Measurements from ENCODE around the gene CXCR2.

DNA sequence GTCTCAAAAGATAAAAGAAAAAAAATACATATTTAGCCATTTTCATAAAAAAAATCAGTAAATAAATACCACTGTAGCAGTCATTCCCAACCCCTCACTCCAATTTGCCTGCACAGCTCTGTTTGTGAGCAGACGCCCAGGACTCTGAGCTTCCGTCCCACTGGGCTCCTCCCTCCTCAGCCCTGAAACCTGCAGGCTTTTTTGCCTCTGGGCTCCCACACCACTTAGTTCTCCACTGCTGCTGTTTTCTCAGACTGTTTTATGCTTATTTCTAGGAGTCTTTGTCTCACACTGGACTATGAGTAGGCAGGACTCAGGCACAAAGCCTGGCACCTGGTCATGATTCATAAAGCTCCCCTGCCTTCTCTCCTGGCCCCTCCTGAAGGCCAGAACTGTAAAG is 47.0 kb downstream of the CXCR2 start:
- TF ChIP-seq CTCF (IDR thresholded peaks at IDR 0.05) (no peak), POLR2AphosphoS5 (IDR thresholded peaks at IDR 0.05) (no peak)

Measured in suprapubic skin (tissue), 3 donors.